ENCODE results near the gene DCAF7. TPM values are rescaled to one million over a fixed set of nuclear protein-coding genes. Genes with fewer than 3 reads are reported as not detected.

Gene DCAF7
- total and polyA plus RNA-seq, 8 donors, result 7.1 to 39.2 (median 22.6) TPM

GRCh38 chr17:63634816-63635215 lies 84.5 kb downstream of the DCAF7 start:
- no peak for TF ChIP-seq CTCF (IDR thresholded peaks at IDR 0.05)
- H3K36me3 ChIP-seq, result peaks cover 0 to 14% (median 0%) of the 10 kb centered on the region in 3 donors
- H3K27ac ChIP-seq, result peak overlapping the region in 2 of 4 donors; percentile 38 to 51
- H3K4me3 ChIP-seq, result no peak overlapping the region
- WGBS, 2 donors, result 87 to 100% methylated on average over 1 of the region's 1 CpG
- H3K27me3 ChIP-seq, result no peaks in the 10 kb centered on the region
- FAIRE-seq, result no peak
- ATAC-seq, result peak in 2 of 4 donors; percentile 5 to 21
- peaks cover under 1 to 44% (median under 1%) of the 10 kb centered on the region in 3 donors for H3K4me1 ChIP-seq
- intact Hi-C loops (cut with DNase I), result no loop called here
- no peaks in the 10 kb centered on the region for H3K9me3 ChIP-seq
- no peak for DNase-seq

- H3K27me3 ChIP-seq, result no peaks in the 10 kb centered on the region
- peaks cover 0 to 14% (median 0%) of the 10 kb centered on the region in 3 donors for H3K36me3 ChIP-seq
- H3K4me1 ChIP-seq, result peaks cover 0 to 39% (median 0%) of the 10 kb centered on the region in 3 donors
- no peak for FAIRE-seq
- no peak overlapping the region for H3K4me3 ChIP-seq
- intact Hi-C loops (cut with DNase I), result no loop called here
- 38 to 49% methylated on average over 2 of the region's 2 CpGs for WGBS, 2 donors
- ATAC-seq, result peak; percentile 35 to 56 (median 46)
- peak overlapping the region in 2 of 4 donors; percentile 38 to 51 for H3K27ac ChIP-seq
- no peak for DNase-seq
- no peak for TF ChIP-seq CTCF (IDR thresholded peaks at IDR 0.05)
- no peaks in the 10 kb centered on the region for H3K9me3 ChIP-seq
These were observed 85.0 kb downstream of the DCAF7 start for GRCh38 chr17:63635290-63635689.

GRCh38 chr17:63635787-63636186 lies 85.5 kb downstream of the DCAF7 start:
- intact Hi-C loops (cut with DNase I), result no loop called here
- Histone ChIP-seq H3K4me3 (no peak overlapping the region), H3K4me1 (peaks cover 0 to 37% (median 0%) of the 10 kb centered on the region in 3 donors), H3K27me3 (no peaks in the 10 kb centered on the region), H3K9me3 (no peaks in the 10 kb centered on the region), H3K36me3 (peaks cover 0 to 14% (median 0%) of the 10 kb centered on the region in 3 donors), H3K27ac (peak overlapping the region in 2 of 4 donors; percentile 38 to 51)
- ATAC-seq (peak; percentile 47 to 77 (median 66)), DNase-seq (no peak), FAIRE-seq (no peak)
- WGBS, 2 donors, result 56% methylated on average over 2 of the region's 2 CpGs
- TF ChIP-seq CTCF (IDR thresholded peaks at IDR 0.05), result no peak

DNA sequence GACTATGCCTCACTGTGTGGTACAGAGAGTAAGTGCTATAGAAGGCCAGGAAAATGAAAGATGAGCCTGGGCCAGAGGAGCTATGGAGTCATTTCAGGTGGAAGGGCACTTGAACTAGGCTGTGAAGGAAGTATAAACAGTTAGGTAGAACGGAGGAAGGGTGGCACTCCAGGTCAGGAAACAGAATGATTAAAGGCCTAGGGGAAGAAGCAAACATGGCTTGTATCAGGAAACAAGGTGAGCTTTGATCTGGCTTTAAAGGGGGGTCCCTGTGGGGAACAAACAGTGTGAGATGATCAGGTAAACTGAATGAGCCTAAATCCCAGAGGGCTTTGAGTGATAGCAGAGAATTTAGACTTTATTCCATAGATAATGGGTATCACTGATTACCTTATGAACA lies 88.8 kb downstream of the DCAF7 start:
- DNase-seq, result no peak
- no peak for TF ChIP-seq CTCF (IDR thresholded peaks at IDR 0.05)

GRCh38 chr17:63640038-63640437 lies 89.8 kb downstream of the DCAF7 start:
- no peak for TF ChIP-seq CTCF (IDR thresholded peaks at IDR 0.05)
- Histone ChIP-seq H3K27ac (no peak overlapping the region), H3K9me3 (no peaks in the 10 kb centered on the region), H3K4me3 (no peak overlapping the region), H3K36me3 (no peaks in the 10 kb centered on the region), H3K27me3 (no peaks in the 10 kb centered on the region), H3K4me1 (peaks cover 0 to 14% (median 0%) of the 10 kb centered on the region in 3 donors)
- FAIRE-seq, result no peak
- 92% methylated on average over 4 of the region's 4 CpGs for WGBS, 2 donors
- no peak for DNase-seq
- no peak for ATAC-seq
- intact Hi-C loops (cut with DNase I), result no loop called here

More for the DNA sequence above, 88.8 kb downstream of the DCAF7 start:
- WGBS, 2 donors, result 41 to 59% methylated on average over 1 of the region's 1 CpG
- H3K27me3 ChIP-seq, result no peaks in the 10 kb centered on the region
- intact Hi-C loops (cut with DNase I), result no loop called here
- ATAC-seq, result no peak
- no peaks in the 10 kb centered on the region for H3K9me3 ChIP-seq
- no peak for FAIRE-seq
- H3K36me3 ChIP-seq, result peaks cover 0 to under 1% (median 0%) of the 10 kb centered on the region in 3 donors
- H3K27ac ChIP-seq, result no peak overlapping the region
- peaks cover 0 to 23% (median 0%) of the 10 kb centered on the region in 3 donors for H3K4me1 ChIP-seq
- H3K4me3 ChIP-seq, result no peak overlapping the region

Data from pancreas (tissue), 10 donors.